GM12872 (cell line): ENCODE measurements around the gene DNAJC8.

Source experiments
- CTCF ChIP-seq: IDR thresholded peaks from 3 replicates; pipeline ENCODE4 v1.5.1; 2011; ENCODE audit warnings: low read depth, mild to moderate bottlenecking, low read length, moderate library complexity; ENCODE audit not compliant: insufficient read depth

The DNAJC8 gene

GRCh38 chr1:28160782-28161266, 72.0 kb downstream of the DNAJC8 start:
- TF ChIP-seq CTCF: no peak

- no peak for TF ChIP-seq CTCF
These were observed 73.1 kb downstream of the DNAJC8 start for GRCh38 chr1:28159680-28160079.

GRCh38 chr1:28159243-28159642, 73.6 kb downstream of the DNAJC8 start:
- no peak for TF ChIP-seq CTCF

- no peak for TF ChIP-seq CTCF
These were observed 74.9 kb downstream of the DNAJC8 start for GRCh38 chr1:28157894-28158293.

GRCh38 chr1:28156821-28157220, 76.0 kb downstream of the DNAJC8 start:
- TF ChIP-seq CTCF: no peak

GRCh38 chr1:28155628-28156027, 77.2 kb downstream of the DNAJC8 start:
- no peak for TF ChIP-seq CTCF

GRCh38 chr1:28154078-28154594, 78.7 kb downstream of the DNAJC8 start:
- TF ChIP-seq CTCF: no peak
